Adrenal gland (tissue), 5 donors: Measurements from ENCODE around the gene EHBP1L1.

Experiments
- CTCF ChIP-seq, 6 experiments: fragments of 450-650 bp in 4 of 6; fragments of 200-600 bp in 2 of 6; sonication (generic) in 1 of 6; IDR thresholded peaks; 1 replicate in 5 of 6; 2 replicates in 1 of 6; pipeline versions ENCODE4 v1.5.1 to v1.8.0; 2016 to 2021; ENCODE audit warnings: antibody characterized with exemption in 6 of 6, mild to moderate bottlenecking in 2 of 6, moderate library complexity in 1 of 6
- POLR2A ChIP-seq, 2 donors: fragments of 450-650 bp; IDR thresholded peaks; one replicate each; pipeline ENCODE4 v1.6.1; 2017; ENCODE audit warnings: antibody characterized with exemption in 2 of 2, mild to moderate bottlenecking in 2 of 2, moderate library complexity in 1 of 2
- donor health status: DM: no; HTN: no; CAD: no.

GRCh38 chr11:65622011-65622410 is 46.2 kb downstream of the EHBP1L1 start:
- no peak for TF ChIP-seq CTCF (IDR thresholded peaks at IDR 0.05)
- no peak for TF ChIP-seq POLR2A (IDR thresholded peaks at IDR 0.05)
